ENCODE results near the gene SPATS2L. TPM values are rescaled to one million over a fixed set of nuclear protein-coding genes. Genes with fewer than 3 reads are reported as not detected.

The SPATS2L gene
- polyA plus RNA-seq, 2 of the 4 experiments (the other 2 are of a cell fraction) = 85.2 to 202 TPM

DNA sequence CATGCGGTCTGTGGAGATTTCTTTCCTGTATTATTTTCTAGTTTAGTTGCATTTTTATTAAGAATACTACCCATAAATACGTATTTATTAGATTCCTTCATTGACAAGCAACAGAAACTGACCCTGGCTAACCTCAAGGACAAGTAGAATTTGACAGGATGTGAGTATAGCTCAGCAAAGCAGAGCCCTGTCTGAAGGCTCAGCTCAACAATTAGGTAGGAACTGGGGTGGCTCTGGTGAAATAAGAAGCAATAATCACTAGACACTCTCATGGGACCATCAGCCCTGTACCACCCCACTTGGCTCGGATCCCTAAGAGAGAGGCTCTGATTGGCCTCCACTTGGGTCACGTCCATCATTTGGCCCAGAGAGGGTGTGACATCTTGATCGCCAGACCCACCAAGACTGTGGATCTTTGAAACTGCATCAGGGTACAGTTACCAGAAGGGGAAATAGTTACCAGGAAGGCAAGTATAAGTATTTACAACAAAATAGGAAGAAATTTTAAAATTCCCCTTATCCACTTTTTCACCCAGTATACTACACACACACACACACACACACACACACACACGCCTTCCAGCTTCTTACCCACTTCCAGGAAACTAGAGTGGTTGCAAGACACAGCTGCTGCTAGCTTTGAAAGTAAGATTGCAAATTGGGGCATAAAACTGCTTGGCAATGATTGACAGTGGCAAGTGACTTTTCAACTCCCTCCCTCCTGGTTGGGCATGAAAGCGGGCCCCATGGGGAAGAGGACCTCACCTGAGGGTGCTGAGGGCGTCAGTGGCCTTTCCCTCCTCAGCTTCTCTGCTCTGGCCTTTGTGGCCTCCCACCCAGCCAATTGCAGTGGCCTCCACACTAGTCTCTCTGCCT, 161.6 kb downstream of the SPATS2L start:
- no peak for DNase-seq (ENCODE audit: low read depth in 1 of 2, low spot score in 1 of 2)
- H3K27ac ChIP-seq = peak overlapping the region in 1 of 2 experiments; percentile 33; a peak in 1 of 6 replicates
- H3K4me1 ChIP-seq = no peaks in the 10 kb centered on the region
- H3K4me3 ChIP-seq = no peak overlapping the region
- TF ChIP-seq NFE2L2 (conservative IDR thresholded peaks at IDR 0.05; ENCODE audit: low read length) (no peak), GATA3 (IDR thresholded peaks at IDR 0.05; ENCODE audit: borderline replicate concordance) (no peak), TFCP2L1 (CRISPR knock-in tag; IDR thresholded peaks at IDR 0.05) (no peak), RNF2 (IDR thresholded peaks at IDR 0.05; ENCODE audit: borderline replicate concordance, low read depth) (no peak), CBX2 (IDR thresholded peaks at IDR 0.05; ENCODE audit: borderline replicate concordance, low read depth) (no peak), FOSL2 (IDR thresholded peaks at IDR 0.05) (no peak), FOSL2 (CRISPR knock-in tag; IDR thresholded peaks at IDR 0.05) (no peak), TP53 (CRISPR knock-in tag; IDR thresholded peaks at IDR 0.05) (no peak), KDM1A (IDR thresholded peaks at IDR 0.05; ENCODE audit: low read depth) (no peak), JUN (IDR thresholded peaks at IDR 0.05) (no peak), EP300 (IDR thresholded peaks at IDR 0.05) (no peak), HOXB13 (CRISPR knock-in tag; IDR thresholded peaks at IDR 0.05; ENCODE audit: low read depth) (no peak), JUNB (IDR thresholded peaks at IDR 0.05) (no peak), EHMT2 (IDR thresholded peaks at IDR 0.05; ENCODE audit: low read depth) (no peak), POLR2AphosphoS2 (conservative IDR thresholded peaks at IDR 0.05; ENCODE audit: low read length) (no peak), FOSB (CRISPR knock-in tag; IDR thresholded peaks at IDR 0.05) (no peak), FOXS1 (CRISPR knock-in tag; IDR thresholded peaks at IDR 0.05) (no peak)
- TF ChIP-seq, protein P1, sequence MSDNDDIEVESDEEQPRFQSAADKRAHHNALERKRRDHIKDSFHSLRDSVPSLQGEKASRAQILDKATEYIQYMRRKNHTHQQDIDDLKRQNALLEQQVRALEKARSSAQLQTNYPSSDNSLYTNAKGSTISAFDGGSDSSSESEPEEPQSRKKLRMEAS (IDR thresholded peaks at IDR 0.05) = no peak
- TF ChIP-seq, protein P2, sequence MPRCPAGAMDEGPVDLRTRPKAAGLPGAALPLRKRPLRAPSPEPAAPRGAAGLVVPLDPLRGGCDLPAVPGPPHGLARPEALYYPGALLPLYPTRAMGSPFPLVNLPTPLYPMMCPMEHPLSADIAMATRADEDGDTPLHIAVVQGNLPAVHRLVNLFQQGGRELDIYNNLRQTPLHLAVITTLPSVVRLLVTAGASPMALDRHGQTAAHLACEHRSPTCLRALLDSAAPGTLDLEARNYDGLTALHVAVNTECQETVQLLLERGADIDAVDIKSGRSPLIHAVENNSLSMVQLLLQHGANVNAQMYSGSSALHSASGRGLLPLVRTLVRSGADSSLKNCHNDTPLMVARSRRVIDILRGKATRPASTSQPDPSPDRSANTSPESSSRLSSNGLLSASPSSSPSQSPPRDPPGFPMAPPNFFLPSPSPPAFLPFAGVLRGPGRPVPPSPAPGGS (IDR thresholded peaks at IDR 0.05) = no peak
- TF ChIP-seq, protein P3, sequence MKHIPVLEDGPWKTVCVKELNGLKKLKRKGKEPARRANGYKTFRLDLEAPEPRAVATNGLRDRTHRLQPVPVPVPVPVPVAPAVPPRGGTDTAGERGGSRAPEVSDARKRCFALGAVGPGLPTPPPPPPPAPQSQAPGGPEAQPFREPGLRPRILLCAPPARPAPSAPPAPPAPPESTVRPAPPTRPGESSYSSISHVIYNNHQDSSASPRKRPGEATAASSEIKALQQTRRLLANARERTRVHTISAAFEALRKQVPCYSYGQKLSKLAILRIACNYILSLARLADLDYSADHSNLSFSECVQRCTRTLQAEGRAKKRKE (CRISPR knock-in tag; IDR thresholded peaks at IDR 0.05; ENCODE audit: low read depth) = no peak
- no peak overlapping the region for H3K4me2 ChIP-seq
- ChIA-PET POLR2A (no interaction called here), CTCF (interaction anchor here (0.9 to 2.1 kb wide), 6 partner anchors 10 to 495 kb away, joined by 3 to 9 read pairs (median 4); no protein-coding TSS in a partner anchor)
- ATAC-seq = no peak
- H3K9me3 ChIP-seq = no peaks in the 10 kb centered on the region
- FAIRE-seq = no peak
- 81% methylated on average over 8 of the region's 8 CpGs for WGBS (ENCODE audit: missing lambda C conversion rate)

DNA sequence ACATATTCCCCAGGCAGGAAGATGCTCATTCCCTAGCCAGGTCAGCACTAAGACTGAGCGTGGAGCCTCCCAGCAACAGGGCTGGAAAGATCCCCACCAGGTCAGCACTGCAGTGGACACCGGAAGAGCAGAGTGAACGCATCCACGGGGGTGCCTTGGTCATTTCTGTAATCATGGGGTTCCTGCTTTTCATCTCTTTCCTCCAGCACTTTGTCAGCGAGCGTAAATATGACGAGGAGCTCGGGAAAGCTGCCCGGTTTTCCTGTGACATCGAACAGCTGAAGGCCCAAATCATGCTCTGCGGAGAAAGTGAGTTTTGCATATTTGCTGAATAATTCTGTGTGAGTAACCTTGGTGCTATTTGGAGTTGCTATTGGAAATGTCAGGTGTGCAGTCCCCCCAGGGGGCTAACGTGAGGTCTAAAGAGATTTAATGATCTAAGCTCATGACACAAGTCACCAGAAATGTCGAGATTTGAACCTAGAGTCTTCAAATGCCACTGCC, 163.3 kb downstream of the SPATS2L start:
- ChIA-PET CTCF (interaction anchor here (0.5 to 6.4 kb wide), 9 partner anchors 13 to 500 kb away, joined by 3 to 76 read pairs (median 17); no protein-coding TSS in a partner anchor), POLR2A (no interaction called here)
- 92% methylated on average over 13 of the region's 13 CpGs for WGBS (ENCODE audit: missing lambda C conversion rate)
- Histone ChIP-seq H3K27ac (peak overlapping the region in 1 of 2 experiments; percentile 13; a peak in 2 of 6 replicates), H3K4me1 (no peaks in the 10 kb centered on the region), H3K4me3 (no peak overlapping the region), H3K4me2 (no peak overlapping the region), H3K9me3 (no peaks in the 10 kb centered on the region)
- ATAC-seq (no peak), DNase-seq (ENCODE audit: low read depth in 1 of 2, low spot score in 1 of 2) (no peak), FAIRE-seq (no peak)
- no peak for TF ChIP-seq RARB (CRISPR knock-in tag; IDR thresholded peaks at IDR 0.05)
- no peak for TF ChIP-seq RFX5 (IDR thresholded peaks at IDR 0.05)
- TF ChIP-seq PHF8 (IDR thresholded peaks at IDR 0.05; ENCODE audit: borderline replicate concordance, low read depth) = no peak
- TF ChIP-seq POLR2AphosphoS2 (conservative IDR thresholded peaks at IDR 0.05; ENCODE audit: low read length) = no peak
- TF ChIP-seq, protein P4, sequence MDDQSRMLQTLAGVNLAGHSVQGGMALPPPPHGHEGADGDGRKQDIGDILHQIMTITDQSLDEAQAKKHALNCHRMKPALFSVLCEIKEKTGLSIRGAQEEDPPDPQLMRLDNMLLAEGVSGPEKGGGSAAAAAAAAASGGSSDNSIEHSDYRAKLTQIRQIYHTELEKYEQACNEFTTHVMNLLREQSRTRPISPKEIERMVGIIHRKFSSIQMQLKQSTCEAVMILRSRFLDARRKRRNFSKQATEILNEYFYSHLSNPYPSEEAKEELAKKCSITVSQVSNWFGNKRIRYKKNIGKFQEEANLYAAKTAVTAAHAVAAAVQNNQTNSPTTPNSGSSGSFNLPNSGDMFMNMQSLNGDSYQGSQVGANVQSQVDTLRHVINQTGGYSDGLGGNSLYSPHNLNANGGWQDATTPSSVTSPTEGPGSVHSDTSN (IDR thresholded peaks at IDR 0.05) = no peak
- TF ChIP-seq RNF2 (IDR thresholded peaks at IDR 0.05; ENCODE audit: borderline replicate concordance, low read depth) = no peak
- no peak for TF ChIP-seq EHF (CRISPR knock-in tag; IDR thresholded peaks at IDR 0.05)
- TF ChIP-seq NR3C1 (IDR thresholded peaks at IDR 0.05) = no peak
- TF ChIP-seq CHD2 (IDR thresholded peaks at IDR 0.05; ENCODE audit: low read length, partially characterized antibody) = no peak
- TF ChIP-seq POLR2A (IDR thresholded peaks at IDR 0.05; ENCODE audit: low read length) = no peak
- TF ChIP-seq HDAC2 (IDR thresholded peaks at IDR 0.05) = no peak
- TF ChIP-seq MYC (IDR thresholded peaks at IDR 0.05; ENCODE audit: borderline replicate concordance, low read length) = no peak
- TF ChIP-seq FOSB (CRISPR knock-in tag; IDR thresholded peaks at IDR 0.05) = no peak

All from A549 (cell line).